H1 (cell line): ENCODE results near the gene DMXL1. TPM values are rescaled to one million over a fixed set of nuclear protein-coding genes. Genes with fewer than 3 reads are reported as not detected.

Experiments used
- BCL11A ChIP-seq, 2 experiments: IDR thresholded peaks; one replicate each; pipeline ENCODE4 v1.6.1; 2011; ENCODE audit warnings: low read depth in 2 of 2, low read length in 2 of 2, mild to moderate bottlenecking in 2 of 2
- GTF2F1 ChIP-seq: IDR thresholded peaks from 2 replicates; pipeline ENCODE4 v1.6.1; 2012; ENCODE audit warnings: low read depth, low read length, improper control_type of control experiment, borderline replicate concordance
- JUN ChIP-seq: IDR thresholded peaks from 2 replicates; pipeline ENCODE4 v1.6.1; 2011; ENCODE audit warnings: low read depth, mild to moderate bottlenecking, improper control_type of control experiment, low read length
- KDM5A ChIP-seq: fragments of 200-600 bp; IDR thresholded peaks from 2 replicates; pipeline ENCODE4 v1.7.1; 2012; ENCODE audit warnings: mild to moderate bottlenecking, low read length, inconsistent platforms, mixed read lengths
- TAF1 ChIP-seq: IDR thresholded peaks from 2 replicates; pipeline ENCODE4 v1.6.1; 2011; ENCODE audit warnings: mild to moderate bottlenecking, low read depth, low read length
- TAF7 ChIP-seq: optimal IDR thresholded peaks from 2 replicates; pipeline ENCODE3; 2011; ENCODE audit warnings: low read depth, mild to moderate bottlenecking, inconsistent platforms, low read length, moderate library complexity, borderline replicate concordance
- polyA plus RNA-seq, 7 experiments: library from polyadenylated mRNA; depleted of rRNA in 3 of 7; stranded (reverse) in 5 of 7; unstranded in 2 of 7; fragments of >200 nt in 5 of 7; fragments of 200-250 nt in 2 of 7; gene quantifications; 1 replicate in 5 of 7; 2 replicates in 1 of 7; 4 replicates in 1 of 7; pipeline versions ENCODE4 v1.2.1 to v1.2.3, GENCODE V29; 2011 to 2013; ENCODE audit warnings: missing spikeins in 2 of 7, mixed read lengths in 2 of 7
- total RNA-seq: library from RNA; stranded (reverse); fragmentation: NEBNext Ultra II Directional; extraction: Animal tissue kit (Norgen Biotek cat#: 25700); gene quantifications from 2 replicates; pipeline ENCODE4 v1.2.1, GENCODE V29; 2021

DMXL1 gene
- total and polyA plus RNA-seq, 2 of the 8 experiments (the other 6 are each of a cell fraction or from before 2014, with no cell fraction given) = 10.1 to 43.9 TPM

- TF ChIP-seq GTF2F1 (no peak), BCL11A (IDR thresholded peaks at IDR 0.05; ENCODE audit: low read depth in 2 of 2, low read length in 2 of 2) (no peak), KDM5A (no peak), TAF1 (no peak), JUN (no peak), TAF7 (no peak)
These were observed 10.0 kb downstream of the DMXL1 start (continued) for GRCh38 chr5:119080936-119081335.
